Neural crest cell (in vitro differentiated cells): ENCODE results near the gene DPP8. TPM values are rescaled to one million over a fixed set of nuclear protein-coding genes. Genes with fewer than 3 reads are reported as not detected.
A peak's percentile ranks its signal among the peaks of the same experiment; 100 is the strongest.
"Not testable (repeated sequence)": the region's sequence is repeated elsewhere in the genome, so short reads cannot be mapped to it uniquely, and the experiment has no call there.

Source experiments
- DNase-seq: peaks from one replicate; pipeline ENCODE4 v3.0.0; 2021; ENCODE audit warnings: low read depth, mixed read lengths, low spot score
- H3K27ac Mint-ChIP-seq: one replicate; pipeline ENCODE4 v1.8.0; 2021; ENCODE audit warnings: mild to moderate bottlenecking, mixed read lengths; ENCODE audit not compliant: unreplicated experiment
- H3K27me3 Mint-ChIP-seq: 2 replicates; pipeline ENCODE4 v1.8.0; 2021; ENCODE audit warnings: low read depth, mild to moderate bottlenecking, mixed read lengths
- H3K36me3 Mint-ChIP-seq: 2 replicates; pipeline ENCODE4 v1.8.0; 2021; ENCODE audit warnings: low read depth, mild to moderate bottlenecking, mixed read lengths
- H3K4me1 Mint-ChIP-seq: 2 replicates; pipeline ENCODE4 v1.8.0; 2021; ENCODE audit warnings: mixed read lengths
- H3K4me3 Mint-ChIP-seq: one replicate; pipeline ENCODE4 v1.8.0; 2021; ENCODE audit warnings: mild to moderate bottlenecking, mixed read lengths
- H3K9me3 Mint-ChIP-seq: 2 replicates; pipeline ENCODE4 v1.8.0; 2021; ENCODE audit warnings: mixed read lengths
- CTCF ChIP-seq: fragments of 200-600 bp; sonication (generic); conservative IDR thresholded peaks from 2 replicates; pipeline ENCODE4 v1.5.0; 2021; ENCODE audit warnings: antibody characterized with exemption, mild to moderate bottlenecking
- total RNA-seq: library from RNA; stranded (reverse); gene quantifications from 2 replicates; pipeline ENCODE4 v1.2.1, GENCODE V29; 2021

The DPP8 gene
- total RNA-seq, 1 donor from 2014 or later: 26.1 TPM

DNA sequence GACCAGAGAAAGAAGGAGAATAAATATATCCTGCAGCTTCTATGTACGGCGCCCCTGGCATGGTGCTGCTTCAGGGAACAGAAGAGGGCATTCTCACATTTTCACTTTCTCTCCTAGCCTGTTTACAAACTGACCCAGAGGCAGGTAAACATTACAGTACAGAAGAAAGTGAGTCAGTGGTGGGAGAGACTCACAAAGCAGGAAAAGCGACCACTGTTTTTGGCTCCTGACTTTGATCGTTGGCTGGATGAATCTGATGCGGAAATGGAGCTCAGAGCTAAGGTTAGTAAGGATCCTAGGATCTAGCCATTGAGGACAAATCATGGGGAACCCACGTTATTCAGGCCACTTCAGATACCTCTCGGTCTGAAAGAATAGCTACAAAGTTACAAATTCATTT lies 39.1 kb upstream of the DPP8 start:
- H3K27me3 Mint-ChIP-seq: no peaks in the 10 kb centered on the region
- no peak overlapping the region for H3K27ac Mint-ChIP-seq
- no peak for DNase-seq
- H3K9me3 Mint-ChIP-seq: no peaks in the 10 kb centered on the region
- H3K4me1 Mint-ChIP-seq: no peaks in the 10 kb centered on the region
- TF ChIP-seq CTCF: no peak
- peaks cover 42% of the 10 kb centered on the region for H3K36me3 Mint-ChIP-seq
- H3K4me3 Mint-ChIP-seq: no peak overlapping the region

DNA sequence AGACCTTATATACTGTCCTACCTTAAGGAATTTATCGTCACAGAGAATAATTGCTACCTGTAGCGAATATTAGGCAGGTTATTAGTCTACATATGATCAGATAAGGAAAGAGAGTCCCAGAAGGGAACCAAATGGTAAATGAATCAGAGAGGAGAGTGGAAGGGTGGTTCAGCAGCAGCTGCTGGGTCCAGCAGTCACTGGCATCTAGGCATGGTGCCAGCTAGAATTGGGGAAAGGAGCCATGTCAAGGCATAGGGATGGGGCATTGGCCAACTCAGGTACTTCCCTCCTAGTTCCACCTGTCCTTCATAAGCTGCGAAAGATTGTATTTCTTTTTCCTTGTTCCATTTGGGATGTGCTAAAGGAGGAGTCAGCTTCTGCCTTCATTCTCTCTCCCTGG lies 36.2 kb upstream of the DPP8 start:
- Mint-ChIP-seq H3K27me3 (no peaks in the 10 kb centered on the region), H3K9me3 (no peaks in the 10 kb centered on the region), H3K4me1 (peaks cover 14% of the 10 kb centered on the region), H3K27ac (no peak overlapping the region), H3K4me3 (no peak overlapping the region), H3K36me3 (peaks cover 26% of the 10 kb centered on the region)
- no peak for DNase-seq
- no peak for TF ChIP-seq CTCF

- H3K36me3 Mint-ChIP-seq: peaks cover 23% of the 10 kb centered on the region
- not testable (repeated sequence) for H3K4me3 Mint-ChIP-seq
These were observed 35.4 kb upstream of the DPP8 start for GRCh38 chr15:65552851-65553250.

DNA sequence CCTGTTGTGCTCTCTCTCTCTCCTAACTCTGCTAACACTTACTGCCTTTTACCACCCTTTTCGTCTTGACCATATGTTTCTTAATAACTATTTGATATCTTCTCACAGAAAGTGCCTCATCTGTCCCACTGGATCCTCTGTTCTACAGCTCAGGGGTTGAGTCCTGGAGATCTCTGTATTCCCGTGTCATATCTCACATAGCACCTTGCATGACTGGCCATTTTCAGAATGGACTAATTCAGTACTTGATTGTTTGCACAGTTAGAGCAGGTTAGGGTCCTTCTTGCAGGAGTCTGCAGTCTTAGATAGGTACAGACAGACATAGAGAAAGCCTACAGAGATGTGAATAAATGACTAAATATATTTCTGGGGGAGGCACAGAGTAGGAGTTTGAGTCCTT lies 33.7 kb upstream of the DPP8 start:
- Mint-ChIP-seq H3K4me3 (no peak overlapping the region), H3K27ac (peak overlapping the region; percentile 87), H3K9me3 (no peaks in the 10 kb centered on the region), H3K36me3 (peaks cover 14% of the 10 kb centered on the region), H3K4me1 (peaks cover 21% of the 10 kb centered on the region), H3K27me3 (no peaks in the 10 kb centered on the region)
- no peak for DNase-seq
- no peak for TF ChIP-seq CTCF

More at GRCh38 chr15:65552851-65553250, 35.4 kb upstream of the DPP8 start:
- DNase-seq, H3K27ac Mint-ChIP-seq, H3K9me3 Mint-ChIP-seq, H3K27me3 Mint-ChIP-seq: not testable (repeated sequence)
- H3K4me1 Mint-ChIP-seq: peaks cover 15% of the 10 kb centered on the region

- Mint-ChIP-seq H3K9me3 (no peaks in the 10 kb centered on the region), H3K4me3 (no peak overlapping the region), H3K4me1 (peaks cover 25% of the 10 kb centered on the region), H3K27me3 (no peaks in the 10 kb centered on the region), H3K27ac (peak overlapping the region; percentile 86), H3K36me3 (peaks cover 13% of the 10 kb centered on the region)
- DNase-seq: no peak
- no peak for TF ChIP-seq CTCF
These were observed 33.2 kb upstream of the DPP8 start for GRCh38 chr15:65550681-65551098.

DNA sequence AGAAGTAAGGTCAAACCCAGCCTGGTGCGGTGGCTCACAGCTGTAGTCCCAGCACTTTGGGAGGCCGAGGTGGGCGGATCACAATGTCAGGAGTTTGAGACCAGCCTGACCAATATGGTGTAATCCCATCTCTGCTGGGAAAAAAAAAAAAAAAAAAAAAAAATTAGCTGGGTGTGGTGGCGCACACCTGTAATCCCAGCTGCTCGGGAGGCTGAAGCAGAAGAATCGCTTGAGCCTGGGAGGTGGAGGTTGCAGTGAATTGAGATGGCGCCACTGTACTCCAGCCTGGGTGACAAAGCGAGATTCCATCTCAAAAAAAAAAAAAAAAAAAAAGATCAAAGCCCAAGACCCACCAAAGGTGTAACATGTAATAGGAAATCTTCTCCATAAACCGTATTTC lies 31.8 kb upstream of the DPP8 start:
- H3K27me3 Mint-ChIP-seq, H3K27ac Mint-ChIP-seq, DNase-seq, H3K36me3 Mint-ChIP-seq, H3K9me3 Mint-ChIP-seq, H3K4me3 Mint-ChIP-seq: not testable (repeated sequence)
- peaks cover 25% of the 10 kb centered on the region for H3K4me1 Mint-ChIP-seq

DNA sequence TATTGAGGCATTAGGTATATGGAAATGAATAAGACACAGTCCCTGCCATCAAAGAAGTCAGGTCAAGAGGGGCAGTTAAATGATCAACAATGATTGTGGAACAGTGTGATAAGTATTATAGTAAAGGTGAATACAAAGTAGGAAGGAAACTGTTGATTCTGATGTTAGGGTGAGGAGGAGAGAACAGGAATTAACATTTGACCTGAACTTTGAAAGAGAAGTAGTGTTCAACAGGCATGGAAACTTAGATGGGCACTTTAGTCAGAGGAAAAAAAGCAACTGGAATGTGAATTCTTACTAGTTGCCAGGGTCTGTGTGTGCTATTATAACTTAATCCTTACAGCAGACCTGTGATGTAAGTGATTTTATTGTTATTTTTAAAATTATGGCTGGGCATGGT lies 30.4 kb upstream of the DPP8 start:
- Mint-ChIP-seq H3K4me1 (peaks cover 25% of the 10 kb centered on the region), H3K36me3 (no peaks in the 10 kb centered on the region), H3K4me3 (no peak overlapping the region), H3K9me3 (no peaks in the 10 kb centered on the region), H3K27ac (no peak overlapping the region), H3K27me3 (no peaks in the 10 kb centered on the region)
- DNase-seq: no peak
- TF ChIP-seq CTCF: no peak
